Liver (tissue), 9 donors: ENCODE results near the gene PARP12. TPM values are rescaled to one million over a fixed set of nuclear protein-coding genes. Genes with fewer than 3 reads are reported as not detected.
A peak's percentile ranks its signal among the peaks of the same experiment; 100 is the strongest.

ENCODE experiments used
- DNase-seq: peaks from one replicate; pipeline ENCODE4 v3.0.0-alpha.2; 2017; ENCODE audit warnings: low spot score
- H3K27ac ChIP-seq, 2 donors: one replicate each; pipeline ENCODE4 v1.7.0; 2013; ENCODE audit warnings: inconsistent platforms in 2 of 2, low read length in 2 of 2, control low read depth in 1 of 2, low read depth in 1 of 2, mild to moderate bottlenecking in 1 of 2
- H3K27me3 ChIP-seq, 4 donors: one replicate each; pipeline versions ENCODE4 v1.6.1 to v1.7.0; 2013; ENCODE audit warnings: low read length in 3 of 4, inconsistent platforms in 1 of 4, mild to moderate bottlenecking in 1 of 4, moderate library complexity in 1 of 4; ENCODE audit not compliant: control insufficient read depth in 4 of 4, insufficient read depth in 4 of 4
- H3K36me3 ChIP-seq, 4 donors: one replicate each; pipeline versions ENCODE4 v1.6.1 to v1.7.0; 2013; ENCODE audit warnings: low read length in 3 of 4, mild to moderate bottlenecking in 3 of 4, low read depth in 1 of 4, moderate library complexity in 1 of 4; ENCODE audit not compliant: control insufficient read depth in 4 of 4, insufficient read depth in 3 of 4
- H3K4me1 ChIP-seq, 4 donors: one replicate each; pipeline versions ENCODE4 v1.6.1 to v1.7.0; 2013; ENCODE audit warnings: low read length in 3 of 4, mild to moderate bottlenecking in 3 of 4, moderate library complexity in 1 of 4; ENCODE audit not compliant: control insufficient read depth in 4 of 4, insufficient read depth in 4 of 4
- H3K4me3 ChIP-seq, 3 donors: one replicate each; pipeline versions ENCODE4 v1.6.1 to v1.7.0; 2013; ENCODE audit warnings: low read length in 3 of 3, control low read depth in 1 of 3, low read depth in 1 of 3, mild to moderate bottlenecking in 1 of 3
- H3K9ac ChIP-seq, 2 donors: one replicate each; pipeline ENCODE4 v1.7.0; 2013; ENCODE audit warnings: low read length in 2 of 2, mild to moderate bottlenecking in 2 of 2, moderate library complexity in 2 of 2, control low read depth in 1 of 2, low read depth in 1 of 2
- H3K9me3 ChIP-seq, 4 donors: one replicate each; pipeline versions ENCODE4 v1.6.1 to v1.7.0; 2013; ENCODE audit warnings: low read length in 3 of 4; ENCODE audit not compliant: control insufficient read depth in 4 of 4
- EGR1 ChIP-seq, 2 donors: IDR thresholded peaks; 2 replicates each; pipeline ENCODE4 v1.6.1; 2016 to 2018; ENCODE audit warnings: antibody characterized with exemption in 2 of 2, low read depth in 2 of 2
- FOXA1 ChIP-seq: IDR thresholded peaks from 2 replicates; pipeline ENCODE4 v1.6.1; 2016; ENCODE audit warnings: antibody characterized with exemption
- FOXA2 ChIP-seq: IDR thresholded peaks from 2 replicates; pipeline ENCODE4 v1.6.1; 2016; ENCODE audit warnings: antibody characterized with exemption
- GABPA ChIP-seq, 2 donors: IDR thresholded peaks in 1 of 2; conservative IDR thresholded peaks in 1 of 2; 2 replicates each; pipeline ENCODE4 v1.6.1; 2016; ENCODE audit warnings: antibody characterized with exemption in 2 of 2, mild to moderate bottlenecking in 1 of 2, moderate library complexity in 1 of 2
- HNF4A ChIP-seq, 2 donors: conservative IDR thresholded peaks; 2 replicates each; pipeline ENCODE4 v1.6.1; 2016; ENCODE audit warnings: antibody characterized with exemption in 2 of 2, mild to moderate bottlenecking in 2 of 2
- HNF4G ChIP-seq: IDR thresholded peaks from 2 replicates; pipeline ENCODE4 v1.6.1; 2016; ENCODE audit warnings: antibody characterized with exemption
- JUND ChIP-seq, 2 donors: IDR thresholded peaks; 2 replicates each; pipeline ENCODE4 v1.6.1; 2016; ENCODE audit warnings: antibody characterized with exemption in 2 of 2
- MAX ChIP-seq: IDR thresholded peaks from 2 replicates; pipeline ENCODE4 v1.6.1; 2016; ENCODE audit warnings: antibody characterized with exemption
- NR2F2 ChIP-seq: IDR thresholded peaks from 2 replicates; pipeline ENCODE4 v1.6.1; 2016; ENCODE audit warnings: antibody characterized with exemption
- SP1 ChIP-seq: IDR thresholded peaks from 2 replicates; pipeline ENCODE4 v1.6.1; 2018; ENCODE audit warnings: antibody characterized with exemption, mild to moderate bottlenecking
- ZBTB33 ChIP-seq: IDR thresholded peaks from 2 replicates; pipeline ENCODE4 v1.6.1; 2016; ENCODE audit warnings: antibody characterized with exemption
- WGBS: extraction: QIAGEN DNeasy Blood & Tissue Kit; methylation state at CpG from one replicate; pipeline ENCODE4 v1.1.7; 2013; 5-methylcytosine and 5-hydroxymethylcytosine counted together
- polyA plus RNA-seq, 2 donors: library from polyadenylated mRNA; stranded (reverse) in 1 of 2; unstranded in 1 of 2; fragments of 200-250 nt in 1 of 2; fragments of >200 nt in 1 of 2; fragmentation: Nextera tagmentation in 1 of 2; extraction: Ambion mirVana in 1 of 2; gene quantifications; one replicate each; pipeline versions ENCODE4 v1.2.1 to v1.2.3, GENCODE V29; 2013 to 2015
- total RNA-seq, 2 donors: library from RNA; depleted of rRNA; stranded (reverse); fragments of >200 nt; gene quantifications; one replicate each; pipeline ENCODE4 v1.2.3, GENCODE V29; 2014
- TF ChIP-seq, protein P1 (sequence below): IDR thresholded peaks from 2 replicates; pipeline ENCODE4 v1.6.1; 2016; ENCODE audit warnings: antibody characterized with exemption, mild to moderate bottlenecking
- TF ChIP-seq, protein P2 (sequence below): IDR thresholded peaks from 2 replicates; pipeline ENCODE4 v1.6.1; 2016; ENCODE audit warnings: antibody characterized with exemption
- TF ChIP-seq, protein P3 (sequence below): fragments of 150-350 bp; IDR thresholded peaks from 2 replicates; pipeline ENCODE4 v1.5.1; 2017; ENCODE audit warnings: improper control_type of control experiment, low read depth, low read length; ENCODE audit not compliant: missing input control
- donor health status: healthy.
- donor health status: healthy.
- donor health status: healthy.
- donor health status: healthy.
- donor health status: healthy.

The PARP12 gene
- total and polyA plus RNA-seq, 4 donors, result 13.3 to 32.7 (median 19.8) TPM

- no peak overlapping the region for H3K27ac ChIP-seq
- no peaks in the 10 kb centered on the region for H3K9me3 ChIP-seq
- no peaks in the 10 kb centered on the region for H3K27me3 ChIP-seq
- H3K36me3 ChIP-seq, result peaks cover 0 to 3% (median 0%) of the 10 kb centered on the region in 4 donors
- peaks cover 0 to 33% (median 25%) of the 10 kb centered on the region in 4 donors for H3K4me1 ChIP-seq
- no peak for DNase-seq
- TF ChIP-seq HNF4A (conservative IDR thresholded peaks at IDR 0.05) (no peak), FOXA1 (no peak), HNF4G (no peak), EGR1 (IDR thresholded peaks at IDR 0.05; ENCODE audit: low read depth in 2 of 2) (no peak), FOXA2 (no peak), MAX (no peak), ZBTB33 (no peak), NR2F2 (no peak), GABPA (IDR thresholded peaks at IDR 0.05 in 1 of 2, conservative IDR thresholded peaks at IDR 0.05 in 1 of 2) (no peak), JUND (IDR thresholded peaks at IDR 0.05) (no peak)
- TF ChIP-seq, protein P1, sequence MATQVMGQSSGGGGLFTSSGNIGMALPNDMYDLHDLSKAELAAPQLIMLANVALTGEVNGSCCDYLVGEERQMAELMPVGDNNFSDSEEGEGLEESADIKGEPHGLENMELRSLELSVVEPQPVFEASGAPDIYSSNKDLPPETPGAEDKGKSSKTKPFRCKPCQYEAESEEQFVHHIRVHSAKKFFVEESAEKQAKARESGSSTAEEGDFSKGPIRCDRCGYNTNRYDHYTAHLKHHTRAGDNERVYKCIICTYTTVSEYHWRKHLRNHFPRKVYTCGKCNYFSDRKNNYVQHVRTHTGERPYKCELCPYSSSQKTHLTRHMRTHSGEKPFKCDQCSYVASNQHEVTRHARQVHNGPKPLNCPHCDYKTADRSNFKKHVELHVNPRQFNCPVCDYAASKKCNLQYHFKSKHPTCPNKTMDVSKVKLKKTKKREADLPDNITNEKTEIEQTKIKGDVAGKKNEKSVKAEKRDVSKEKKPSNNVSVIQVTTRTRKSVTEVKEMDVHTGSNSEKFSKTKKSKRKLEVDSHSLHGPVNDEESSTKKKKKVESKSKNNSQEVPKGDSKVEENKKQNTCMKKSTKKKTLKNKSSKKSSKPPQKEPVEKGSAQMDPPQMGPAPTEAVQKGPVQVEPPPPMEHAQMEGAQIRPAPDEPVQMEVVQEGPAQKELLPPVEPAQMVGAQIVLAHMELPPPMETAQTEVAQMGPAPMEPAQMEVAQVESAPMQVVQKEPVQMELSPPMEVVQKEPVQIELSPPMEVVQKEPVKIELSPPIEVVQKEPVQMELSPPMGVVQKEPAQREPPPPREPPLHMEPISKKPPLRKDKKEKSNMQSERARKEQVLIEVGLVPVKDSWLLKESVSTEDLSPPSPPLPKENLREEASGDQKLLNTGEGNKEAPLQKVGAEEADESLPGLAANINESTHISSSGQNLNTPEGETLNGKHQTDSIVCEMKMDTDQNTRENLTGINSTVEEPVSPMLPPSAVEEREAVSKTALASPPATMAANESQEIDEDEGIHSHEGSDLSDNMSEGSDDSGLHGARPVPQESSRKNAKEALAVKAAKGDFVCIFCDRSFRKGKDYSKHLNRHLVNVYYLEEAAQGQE, result no peak
- TF ChIP-seq, protein P2, sequence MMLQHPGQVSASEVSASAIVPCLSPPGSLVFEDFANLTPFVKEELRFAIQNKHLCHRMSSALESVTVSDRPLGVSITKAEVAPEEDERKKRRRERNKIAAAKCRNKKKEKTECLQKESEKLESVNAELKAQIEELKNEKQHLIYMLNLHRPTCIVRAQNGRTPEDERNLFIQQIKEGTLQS, result no peak
- TF ChIP-seq, protein P3, sequence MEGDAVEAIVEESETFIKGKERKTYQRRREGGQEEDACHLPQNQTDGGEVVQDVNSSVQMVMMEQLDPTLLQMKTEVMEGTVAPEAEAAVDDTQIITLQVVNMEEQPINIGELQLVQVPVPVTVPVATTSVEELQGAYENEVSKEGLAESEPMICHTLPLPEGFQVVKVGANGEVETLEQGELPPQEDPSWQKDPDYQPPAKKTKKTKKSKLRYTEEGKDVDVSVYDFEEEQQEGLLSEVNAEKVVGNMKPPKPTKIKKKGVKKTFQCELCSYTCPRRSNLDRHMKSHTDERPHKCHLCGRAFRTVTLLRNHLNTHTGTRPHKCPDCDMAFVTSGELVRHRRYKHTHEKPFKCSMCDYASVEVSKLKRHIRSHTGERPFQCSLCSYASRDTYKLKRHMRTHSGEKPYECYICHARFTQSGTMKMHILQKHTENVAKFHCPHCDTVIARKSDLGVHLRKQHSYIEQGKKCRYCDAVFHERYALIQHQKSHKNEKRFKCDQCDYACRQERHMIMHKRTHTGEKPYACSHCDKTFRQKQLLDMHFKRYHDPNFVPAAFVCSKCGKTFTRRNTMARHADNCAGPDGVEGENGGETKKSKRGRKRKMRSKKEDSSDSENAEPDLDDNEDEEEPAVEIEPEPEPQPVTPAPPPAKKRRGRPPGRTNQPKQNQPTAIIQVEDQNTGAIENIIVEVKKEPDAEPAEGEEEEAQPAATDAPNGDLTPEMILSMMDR, result no peak
- 98% methylated on average over 3 of the region's 3 CpGs for WGBS
- no peak overlapping the region for H3K9ac ChIP-seq
- no peak overlapping the region for H3K4me3 ChIP-seq
These were observed 15.6 kb downstream of the PARP12 start for GRCh38 chr7:140047197-140047596.

DNA sequence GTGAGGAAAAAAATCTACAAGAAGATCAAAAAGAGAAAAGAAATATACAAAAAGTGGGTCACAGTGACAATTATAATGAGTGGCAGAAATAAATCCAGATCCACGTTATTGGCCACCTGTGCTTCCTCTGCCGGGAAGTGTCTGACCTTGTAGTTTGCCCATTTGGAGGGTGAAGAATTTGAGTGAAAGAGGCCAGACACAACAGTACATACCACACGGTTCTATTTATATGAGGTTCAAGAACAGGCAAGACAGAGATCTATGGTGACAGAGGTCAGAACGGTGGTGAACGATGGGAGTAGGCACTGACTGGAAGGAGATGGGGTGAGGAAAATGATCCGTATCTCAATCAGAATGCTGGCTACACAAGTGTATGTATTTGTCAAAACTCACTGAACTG is 17.1 kb downstream of the PARP12 start:
- Histone ChIP-seq H3K27ac (no peak overlapping the region), H3K9ac (no peak overlapping the region), H3K36me3 (peaks cover 2 to 8% (median 4%) of the 10 kb centered on the region in 4 donors), H3K4me3 (no peak overlapping the region), H3K27me3 (no peaks in the 10 kb centered on the region), H3K9me3 (no peaks in the 10 kb centered on the region), H3K4me1 (peaks cover 0 to 33% (median 25%) of the 10 kb centered on the region in 4 donors)
- DNase-seq, result no peak
- peak; percentile 4 for TF ChIP-seq SP1
- no peak for TF ChIP-seq ZBTB33
- 54% methylated on average over 6 of the region's 6 CpGs for WGBS
